ENCODE measurements around the gene IL25.
"Not testable (repeated sequence)": the region's sequence is repeated elsewhere in the genome, so short reads cannot be mapped to it uniquely, and the experiment has no call there.

The IL25 gene

DNA sequence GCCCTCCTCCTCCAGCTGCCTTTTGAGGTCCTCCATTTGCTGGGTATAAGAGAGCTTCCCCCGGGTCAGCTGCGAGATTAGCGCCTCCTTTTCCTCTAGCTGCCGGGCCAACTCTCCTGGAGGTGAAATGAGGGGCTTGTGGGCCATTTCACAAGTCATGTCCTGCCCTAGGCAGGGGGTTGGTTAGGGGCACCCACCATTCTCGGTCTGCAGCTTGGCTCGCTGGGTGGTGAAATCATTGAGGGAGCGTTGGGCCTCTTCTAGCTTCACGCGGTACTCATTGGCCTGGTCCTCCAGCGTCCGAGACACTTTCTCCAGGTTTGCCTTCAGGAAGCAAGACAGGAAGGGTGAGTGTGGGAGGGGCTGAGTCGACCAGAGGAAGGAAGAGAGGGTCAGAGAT, 16.8 kb downstream of the IL25 start:
- no peak for DNase-seq (ENCODE audit: low read depth)

DNA sequence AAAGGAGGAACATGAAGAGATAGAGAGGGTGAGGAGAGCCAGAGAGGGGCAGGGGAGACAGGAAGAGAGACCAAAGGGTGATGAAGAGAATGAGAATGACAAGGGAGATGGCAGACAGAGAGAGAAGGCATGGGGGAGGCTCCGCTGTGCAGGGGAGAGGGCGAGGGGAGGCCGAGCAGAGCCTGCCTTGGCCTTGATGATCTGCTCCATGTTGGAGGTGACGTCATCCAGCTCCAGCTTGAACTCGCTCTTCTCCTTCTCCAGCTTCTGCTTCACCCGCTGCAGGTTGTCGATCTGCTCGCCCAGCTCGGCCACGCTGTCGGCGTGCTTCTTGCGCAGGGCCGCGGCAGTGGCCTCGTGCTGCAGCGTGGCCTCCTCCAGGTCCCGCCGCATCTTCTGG, 17.3 kb downstream of the IL25 start:
- DNase-seq (ENCODE audit: low read depth), result not testable (repeated sequence)

DNA sequence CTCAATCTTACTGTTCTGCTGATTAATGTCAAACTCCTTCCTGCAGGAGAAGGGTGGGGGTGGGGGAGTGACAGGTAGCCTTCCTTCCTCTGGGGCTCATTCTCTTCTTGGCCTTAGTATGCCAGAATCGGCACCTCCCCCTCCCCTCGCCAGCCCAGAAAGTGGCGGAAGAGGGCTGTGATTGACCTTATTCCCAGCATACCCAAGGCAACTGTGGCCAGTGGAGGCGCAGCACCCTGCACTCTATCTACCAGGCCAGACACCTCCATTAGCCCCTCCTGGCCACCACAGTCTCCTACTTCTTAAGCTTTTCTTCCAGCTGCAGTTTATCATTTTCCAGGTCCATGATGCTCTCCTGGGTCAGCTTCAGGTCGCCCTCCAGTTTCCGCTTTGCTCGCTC, 20.0 kb downstream of the IL25 start:
- DNase-seq (ENCODE audit: low read depth), result no peak

DNA sequence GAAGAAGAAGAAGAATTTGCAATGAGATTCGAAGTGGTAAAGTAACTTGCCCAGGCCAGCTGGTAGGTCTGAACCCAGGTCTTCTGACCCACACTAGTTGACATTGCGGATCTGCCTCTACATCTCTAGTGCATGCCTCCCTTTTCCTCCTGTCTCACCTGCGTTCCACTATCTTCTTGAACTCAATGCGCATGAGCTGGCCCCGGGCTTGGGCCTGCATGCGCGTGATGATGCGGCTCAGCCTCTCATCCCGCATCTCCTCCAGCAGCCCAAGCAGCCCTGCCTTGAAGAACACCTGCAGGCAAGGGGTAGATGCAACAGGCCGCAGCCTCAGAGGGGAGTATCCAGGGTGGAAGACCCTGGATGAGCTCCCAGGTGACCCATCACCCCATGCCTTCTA, 23.5 kb downstream of the IL25 start:
- DNase-seq (ENCODE audit: low read depth), result no peak

DNA sequence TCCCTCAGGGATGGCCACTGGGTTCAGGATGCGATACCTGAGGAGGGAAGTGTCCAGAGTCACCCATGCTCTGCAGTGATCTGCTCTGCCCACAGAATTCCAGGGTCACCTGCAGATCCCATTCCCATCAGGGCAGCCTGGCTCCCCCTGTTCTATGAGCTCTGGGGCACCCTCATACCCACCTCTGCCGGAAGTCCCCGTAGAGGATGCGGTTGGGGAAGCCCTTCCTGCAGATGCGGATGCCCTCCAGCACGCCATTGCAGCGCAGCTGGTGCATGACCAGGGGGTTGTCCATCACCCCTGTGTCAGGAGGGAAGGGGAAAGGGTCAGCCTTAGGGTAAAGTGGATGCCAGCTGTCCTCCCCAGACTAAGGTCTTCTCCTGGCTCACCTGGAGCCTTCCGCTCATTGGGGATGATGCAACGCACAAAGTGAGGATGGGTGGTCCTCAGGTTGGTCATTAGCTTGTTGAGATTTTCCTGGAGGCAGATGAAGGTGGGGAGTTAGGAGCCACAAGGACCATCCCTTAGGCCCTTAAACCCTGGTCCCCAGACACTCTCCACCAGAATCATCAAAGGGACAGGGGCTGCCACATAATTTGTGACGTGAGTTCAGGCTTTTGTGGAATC, 24.3 kb downstream of the IL25 start:
- DNase-seq (ENCODE audit: low read depth), result no peak

DNA sequence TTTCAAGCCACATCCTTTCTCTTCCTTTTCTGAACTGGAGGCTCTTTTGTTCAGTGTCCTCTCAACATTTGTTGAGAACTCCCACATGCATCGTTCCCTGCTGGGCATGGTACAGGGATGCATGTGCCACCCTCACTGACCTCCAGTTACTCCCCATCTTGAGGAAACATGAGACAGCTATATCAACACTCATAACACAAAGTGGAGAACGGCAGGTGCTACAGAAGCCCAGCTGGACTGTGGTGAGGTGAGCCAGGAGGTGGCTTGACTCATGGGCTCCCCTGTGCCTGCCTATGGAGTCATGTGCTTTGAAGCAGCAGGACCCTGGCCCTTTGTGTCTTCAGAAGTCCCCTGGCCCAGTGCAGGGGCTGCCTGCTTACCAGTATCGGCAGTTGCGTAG, 25.7 kb downstream of the IL25 start:
- no peak for DNase-seq (ENCODE audit: low read depth)

- no peak for DNase-seq (ENCODE audit: low read depth)
Measured at GRCh38 chr14:23399136-23399535, 26.5 kb downstream of the IL25 start.

GRCh38 chr14:23399591-23399990, 27.0 kb downstream of the IL25 start:
- DNase-seq (ENCODE audit: low read depth), result no peak

GRCh38 chr14:23400496-23401149, 28.0 kb downstream of the IL25 start:
- DNase-seq (ENCODE audit: low read depth), result not testable (repeated sequence)

DNA sequence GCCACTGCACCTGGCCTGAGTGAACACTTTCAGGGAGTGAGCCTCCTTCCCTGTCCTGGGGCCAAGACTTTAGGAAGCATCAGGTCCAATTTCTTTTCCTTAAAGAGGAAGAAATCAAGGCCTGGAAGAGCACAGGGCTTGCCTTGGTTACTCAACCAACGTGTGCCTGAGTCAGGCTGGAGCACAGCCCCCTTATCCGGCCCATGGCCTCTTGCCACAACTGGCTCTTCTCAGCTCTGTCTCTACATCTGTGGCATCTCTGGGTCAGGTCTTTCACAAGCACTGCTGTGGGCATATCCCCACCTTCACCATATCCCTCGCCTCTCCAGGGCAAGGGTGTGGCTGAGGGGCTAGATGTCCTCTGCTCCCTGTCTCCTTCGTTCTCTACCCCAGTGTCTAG, 28.7 kb downstream of the IL25 start:
- no peak for DNase-seq (ENCODE audit: low read depth)

- DNase-seq (ENCODE audit: low read depth), result no peak
Measured at GRCh38 chr14:23402296-23403138, 29.9 kb downstream of the IL25 start.

GRCh38 chr14:23403139-23403438, 30.5 kb downstream of the IL25 start:
- no peak for DNase-seq (ENCODE audit: low read depth)

DNA sequence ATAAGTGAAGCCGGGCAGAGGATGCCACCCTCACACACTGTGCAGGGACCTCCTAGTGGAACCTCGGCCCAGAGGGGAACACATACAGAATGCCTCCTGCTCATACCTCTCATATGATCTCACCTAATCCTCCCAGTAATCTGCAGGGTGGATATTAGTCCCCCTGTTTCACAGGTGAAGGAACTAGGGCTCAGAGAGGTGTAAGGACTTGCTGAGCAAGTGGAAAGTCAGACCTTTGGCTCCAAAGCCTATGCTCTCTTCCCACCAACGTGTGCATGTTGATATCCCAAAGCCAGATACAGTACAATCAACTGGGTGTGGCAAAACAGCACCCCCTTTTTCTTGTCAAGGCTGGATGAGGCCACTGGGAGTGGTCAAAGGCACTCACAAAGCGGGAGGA, 31.3 kb downstream of the IL25 start:
- no peak for DNase-seq (ENCODE audit: low read depth)

GRCh38 chr14:23404331-23404900, 31.8 kb downstream of the IL25 start:
- no peak for DNase-seq (ENCODE audit: low read depth)

- DNase-seq (ENCODE audit: low read depth), result no peak
Measured at GRCh38 chr14:23405096-23405495, 32.5 kb downstream of the IL25 start.

DNA sequence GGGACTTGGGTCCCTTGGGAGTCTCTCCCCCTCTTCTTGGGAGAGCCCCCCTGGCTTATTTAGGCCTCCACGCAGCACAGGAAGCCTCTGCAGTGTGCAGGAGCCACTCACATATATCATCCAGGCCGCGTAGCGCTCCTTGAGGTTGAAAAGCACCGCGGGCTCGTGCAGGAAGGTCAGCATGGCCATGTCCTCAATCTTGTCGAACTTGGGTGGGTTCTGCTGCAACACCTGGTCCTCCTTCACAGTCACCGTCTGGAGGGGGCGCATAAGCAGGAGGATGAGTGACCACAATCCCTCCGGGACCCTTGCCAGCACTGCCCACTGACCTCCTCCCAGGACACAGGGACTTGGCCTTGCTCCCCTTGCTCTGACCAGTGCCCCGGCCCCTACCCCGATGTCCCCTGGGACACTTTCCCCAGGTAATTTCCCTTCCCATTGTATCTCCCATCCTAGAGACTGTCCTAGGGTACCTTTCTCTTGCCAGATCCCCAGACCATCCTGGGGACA, 33.0 kb downstream of the IL25 start:
- no peak for DNase-seq (ENCODE audit: low read depth)

GRCh38 chr14:23406244-23406643, 33.6 kb downstream of the IL25 start:
- DNase-seq (ENCODE audit: low read depth), result no peak

DNA sequence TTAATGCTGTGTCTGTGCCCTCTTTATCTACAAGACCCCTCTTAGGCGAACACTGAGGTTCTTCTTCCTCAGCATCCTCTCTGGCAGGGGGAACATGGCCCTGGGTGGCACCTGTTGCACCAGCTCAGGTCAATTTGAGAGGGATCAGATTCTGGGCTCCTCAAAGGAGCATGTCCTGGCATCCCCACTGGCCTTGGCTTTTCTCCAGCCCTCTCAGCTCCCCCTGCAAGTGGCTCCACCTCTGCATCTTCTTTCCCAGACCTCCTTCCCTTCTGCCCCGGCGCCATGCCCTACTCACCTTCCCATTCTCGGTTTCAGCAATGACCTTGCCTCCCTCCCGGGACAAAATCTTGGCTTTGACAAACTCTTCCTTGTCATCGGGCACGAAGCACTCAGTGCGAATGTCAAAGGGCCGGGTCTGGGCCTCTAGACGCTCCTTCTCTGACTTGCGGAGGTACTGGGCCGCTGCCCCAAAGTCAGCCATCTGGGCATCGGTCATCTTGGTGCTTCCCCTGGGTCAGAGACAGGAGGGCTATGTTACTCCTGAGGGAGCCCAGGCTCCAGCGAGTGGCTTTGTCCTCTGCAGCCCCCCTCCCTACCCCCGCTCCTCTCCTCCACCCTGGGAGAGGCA, 34.2 kb downstream of the IL25 start:
- DNase-seq (ENCODE audit: low read depth), result no peak

DNA sequence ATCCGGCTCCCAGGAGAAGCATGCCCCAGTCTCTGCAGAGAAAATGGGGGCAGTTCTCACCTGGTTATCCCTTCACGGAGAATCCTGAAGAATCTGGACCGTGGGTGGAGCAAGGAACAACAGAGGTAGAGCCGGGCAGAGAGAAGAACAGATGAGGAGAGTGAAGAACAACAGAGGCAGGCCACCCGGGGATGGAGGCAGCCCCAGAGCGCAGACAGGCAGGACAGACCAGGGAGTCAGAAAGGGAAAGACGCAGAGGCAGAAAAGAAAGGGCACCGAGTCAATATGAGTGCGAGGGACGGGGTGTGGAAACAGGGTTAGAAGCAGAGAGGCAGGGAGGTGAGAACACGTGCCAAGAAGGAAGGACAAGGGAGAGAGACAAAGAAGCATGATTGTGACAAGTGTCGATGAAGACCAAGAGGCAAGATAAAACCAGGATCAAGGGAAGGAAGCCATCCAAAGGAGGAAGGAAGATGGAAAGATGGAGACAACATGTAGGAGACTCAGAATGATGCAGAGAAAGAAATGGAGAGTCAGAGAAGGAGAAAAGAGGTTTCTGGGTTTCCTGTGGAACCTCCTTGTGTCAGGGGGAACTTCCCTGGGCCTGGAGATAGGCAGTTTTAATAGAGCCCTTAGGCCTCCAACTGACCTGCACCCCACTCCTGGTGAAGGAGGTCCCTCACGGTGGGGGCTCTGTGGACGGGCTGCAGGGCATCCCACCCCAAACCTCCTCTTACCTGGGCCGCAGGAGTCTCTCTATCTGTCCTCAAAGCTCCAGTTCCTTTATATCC, 35.1 kb downstream of the IL25 start, which contains the start of gene MYH6:
Gene MYH6 (minus strand): TSS at position 758 of the 791 bp plus-strand sequence. CDS start 1,050 bp downstream, outside the sequence.
- no peak for DNase-seq (ENCODE audit: low read depth)

DNA sequence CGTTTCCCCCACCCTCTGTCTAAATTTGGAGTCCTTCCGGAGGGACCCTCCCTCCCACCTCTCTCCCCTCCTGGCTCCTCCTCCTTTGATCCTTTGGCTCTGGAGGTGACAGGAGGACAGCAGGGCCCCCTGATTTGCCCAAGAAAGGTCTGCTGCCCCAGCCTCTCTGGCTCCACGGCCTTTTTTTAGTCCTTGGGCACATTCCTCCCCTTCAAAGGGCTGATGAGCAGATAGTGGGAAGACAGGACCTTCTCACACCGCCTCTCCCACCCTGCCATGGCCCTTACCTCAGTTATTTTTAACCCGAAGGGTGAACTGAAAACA, 35.7 kb downstream of the IL25 start:
- no peak for DNase-seq (ENCODE audit: low read depth)

- DNase-seq (ENCODE audit: low read depth), result no peak
Measured at GRCh38 chr14:23409475-23409874, 36.9 kb downstream of the IL25 start.
